Measurements from ENCODE around the gene GSE1.

The GSE1 gene

GRCh38 chr16:85579923-85580580 lies 33.1 kb upstream of the GSE1 start:
- no peak for TF ChIP-seq CTCF (IDR thresholded peaks at IDR 0.05; ENCODE audit: insufficient read depth, low read depth, low read length, missing control alignments)
- no peak for DNase-seq (ENCODE audit: low read depth)
- H3K4me3 ChIP-seq (ENCODE audit: low read depth, low read length): no peak overlapping the region

- H3K4me3 ChIP-seq (ENCODE audit: low read depth, low read length): no peak overlapping the region
- no peak for DNase-seq (ENCODE audit: low read depth)
- TF ChIP-seq CTCF (IDR thresholded peaks at IDR 0.05; ENCODE audit: insufficient read depth, low read depth, low read length, missing control alignments): no peak
These were observed 32.4 kb upstream of the GSE1 start for GRCh38 chr16:85580684-85581083.

- TF ChIP-seq CTCF (IDR thresholded peaks at IDR 0.05; ENCODE audit: insufficient read depth, low read depth, low read length, missing control alignments): no peak
- no peak for DNase-seq (ENCODE audit: low read depth)
- H3K4me3 ChIP-seq (ENCODE audit: low read depth, low read length): no peak overlapping the region
These were observed 30.7 kb upstream of the GSE1 start for GRCh38 chr16:85582229-85582991.

- H3K4me3 ChIP-seq (ENCODE audit: low read depth, low read length): no peak overlapping the region
- no peak for DNase-seq (ENCODE audit: low read depth)
- TF ChIP-seq CTCF (IDR thresholded peaks at IDR 0.05; ENCODE audit: insufficient read depth, low read depth, low read length, missing control alignments): no peak
These were observed 29.5 kb upstream of the GSE1 start for GRCh38 chr16:85583491-85584181.

- DNase-seq (ENCODE audit: low read depth): no peak
- TF ChIP-seq CTCF (IDR thresholded peaks at IDR 0.05; ENCODE audit: insufficient read depth, low read depth, low read length, missing control alignments): no peak
- H3K4me3 ChIP-seq (ENCODE audit: low read depth, low read length): no peak overlapping the region
These were observed 28.9 kb upstream of the GSE1 start for GRCh38 chr16:85584267-85584666.

- no peak for DNase-seq (ENCODE audit: low read depth)
- TF ChIP-seq CTCF (IDR thresholded peaks at IDR 0.05; ENCODE audit: insufficient read depth, low read depth, low read length, missing control alignments): no peak
- H3K4me3 ChIP-seq (ENCODE audit: low read depth, low read length): no peak overlapping the region
These were observed 28.3 kb upstream of the GSE1 start for GRCh38 chr16:85584819-85585282.
